Measurements from ENCODE around the gene CDKN1A. TPM values are rescaled to one million over a fixed set of nuclear protein-coding genes. Genes with fewer than 3 reads are reported as not detected.

The CDKN1A gene
- total RNA-seq, 4 donors from 2014 or later, result 110 to 346 (median 260) TPM

- peak overlapping the region; percentile 99 to 100 (median 100) for H3K27ac ChIP-seq
- no peak for DNase-seq
- no peak for ATAC-seq
- H3K4me1 ChIP-seq, result peaks cover 18 to 25% of the 10 kb centered on the region in 2 donors
- no peak overlapping the region for H3K4me3 ChIP-seq
- H3K9me3 ChIP-seq, result no peaks in the 10 kb centered on the region
- H3K36me3 ChIP-seq, result no peaks in the 10 kb centered on the region
- no peaks in the 10 kb centered on the region for H3K27me3 ChIP-seq
- in situ Hi-C loops (cut with MboI; ENCODE audit: low sequenced_read_pairs in 4 of 4), result loop anchor here in 1 of 4 donors (25.0 kb wide), 1 partner anchor 240 kb away; the partner anchor contains the start of genes KCTD20 and PXT1
- intact Hi-C loops (cut with DNase I; ENCODE audit: low total_unique reads), result loop anchor here (5.0 kb wide), 1 partner anchor 320 kb away; no protein-coding TSS in a partner anchor
- TF ChIP-seq POLR2A (IDR thresholded peaks at IDR 0.05) (no peak), CTCF (IDR thresholded peaks at IDR 0.05 in 4 of 5, conservative IDR thresholded peaks at IDR 0.05 in 1 of 5) (no peak)
Measured at GRCh38 chr6:36677059-36677749, 1.3 kb upstream of the CDKN1A start.

DNA sequence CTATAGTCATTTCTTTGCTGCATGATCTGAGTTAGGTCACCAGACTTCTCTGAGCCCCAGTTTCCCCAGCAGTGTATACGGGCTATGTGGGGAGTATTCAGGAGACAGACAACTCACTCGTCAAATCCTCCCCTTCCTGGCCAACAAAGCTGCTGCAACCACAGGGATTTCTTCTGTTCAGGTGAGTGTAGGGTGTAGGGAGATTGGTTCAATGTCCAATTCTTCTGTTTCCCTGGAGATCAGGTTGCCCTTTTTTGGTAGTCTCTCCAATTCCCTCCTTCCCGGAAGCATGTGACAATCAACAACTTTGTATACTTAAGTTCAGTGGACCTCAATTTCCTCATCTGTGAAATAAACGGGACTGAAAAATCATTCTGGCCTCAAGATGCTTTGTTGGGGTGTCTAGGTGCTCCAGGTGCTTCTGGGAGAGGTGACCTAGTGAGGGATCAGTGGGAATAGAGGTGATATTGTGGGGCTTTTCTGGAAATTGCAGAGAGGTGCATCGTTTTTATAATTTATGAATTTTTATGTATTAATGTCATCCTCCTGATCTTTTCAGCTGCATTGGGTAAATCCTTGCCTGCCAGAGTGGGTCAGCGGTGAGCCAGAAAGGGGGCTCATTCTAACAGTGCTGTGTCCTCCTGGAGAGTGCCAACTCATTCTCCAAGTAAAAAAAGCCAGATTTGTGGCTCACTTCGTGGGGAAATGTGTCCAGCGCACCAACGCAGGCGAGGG, 594 bp upstream of the CDKN1A start:
- no peak for ATAC-seq
- no peaks in the 10 kb centered on the region for H3K9me3 ChIP-seq
- H3K4me3 ChIP-seq, result peak overlapping the region; percentile 43 to 97 (median 93)
- H3K27ac ChIP-seq, result peak overlapping the region; percentile 99 to 100 (median 100)
- DNase-seq, result no peak
- intact Hi-C loops (cut with DNase I; ENCODE audit: low total_unique reads) (loop anchor here (1.0 to 5.0 kb wide), 5 partner anchors 11 to 319 kb away; partner anchors contain the start of genes KCTD20, PXT1 and SRSF3), in situ Hi-C loops (cut with MboI; ENCODE audit: low sequenced_read_pairs in 4 of 4) (loop anchor here in 1 of 4 donors (25.0 kb wide), 1 partner anchor 241 kb away; the partner anchor contains the start of genes KCTD20 and PXT1)
- no peaks in the 10 kb centered on the region for H3K27me3 ChIP-seq
- peaks cover 25 to 32% of the 10 kb centered on the region in 2 donors for H3K4me1 ChIP-seq
- TF ChIP-seq CTCF (IDR thresholded peaks at IDR 0.05 in 4 of 5, conservative IDR thresholded peaks at IDR 0.05 in 1 of 5), result no peak
- TF ChIP-seq POLR2A (IDR thresholded peaks at IDR 0.05), result no peak
- H3K36me3 ChIP-seq, result peaks cover 0 to 3% of the 10 kb centered on the region in 2 donors

DNA sequence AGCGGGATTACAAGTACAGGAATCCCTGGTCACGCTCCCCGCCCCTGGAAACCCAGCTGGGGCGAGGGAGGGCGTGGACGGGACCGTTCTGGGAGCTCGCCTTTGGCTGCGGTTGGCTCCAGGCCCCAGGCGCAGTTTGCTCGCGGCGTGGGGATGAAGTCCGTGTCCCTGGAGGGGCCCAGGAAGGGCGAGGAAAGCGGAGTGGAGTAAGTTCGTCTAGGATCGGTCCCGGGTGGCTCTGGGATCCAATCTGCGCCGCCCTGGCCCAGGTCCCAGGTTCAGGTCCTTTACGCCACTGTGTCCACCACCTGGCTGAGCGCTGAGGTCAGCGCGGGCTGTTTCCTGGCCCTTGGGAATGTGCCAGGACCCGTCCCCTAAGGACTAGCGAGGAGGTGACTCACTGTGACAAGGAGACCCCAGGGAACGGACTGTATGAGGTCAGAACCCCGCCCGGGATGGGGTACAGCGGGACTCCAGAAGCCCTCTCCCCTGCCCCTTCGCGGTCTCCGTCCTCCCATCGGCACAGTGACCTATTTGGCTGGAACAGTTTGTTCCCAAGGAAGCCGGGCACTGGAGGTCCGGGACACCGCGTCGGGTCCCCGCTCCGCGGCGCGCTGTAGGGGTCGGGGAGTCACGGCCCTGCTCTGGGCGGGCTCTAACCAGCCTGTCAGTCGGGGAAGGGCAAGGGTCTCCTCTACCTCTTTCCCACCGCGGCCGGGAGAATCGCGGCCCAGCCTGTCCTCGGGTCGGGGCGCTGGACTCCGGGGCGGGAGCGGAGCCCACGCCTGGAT, 724 bp downstream of the CDKN1A start:
- intact Hi-C loops (cut with DNase I; ENCODE audit: low total_unique reads) (loop anchor here (2.0 to 5.0 kb wide), 3 partner anchors 74 to 318 kb away; partner anchors contain the start of genes KCTD20 and PXT1), in situ Hi-C loops (cut with MboI; ENCODE audit: low sequenced_read_pairs in 4 of 4) (loop anchor here in 1 of 4 donors (25.0 kb wide), 1 partner anchor 242 kb away; the partner anchor contains the start of genes KCTD20 and PXT1)
- no peak for TF ChIP-seq CTCF (IDR thresholded peaks at IDR 0.05 in 4 of 5, conservative IDR thresholded peaks at IDR 0.05 in 1 of 5)
- peak; percentile 10 to 82 for TF ChIP-seq POLR2A (IDR thresholded peaks at IDR 0.05)
- ATAC-seq (peak; percentile 55 to 63), DNase-seq (peak; percentile 69 to 94)
- H3K27me3 ChIP-seq, result no peaks in the 10 kb centered on the region
- H3K27ac ChIP-seq, result peak overlapping the region; percentile 99 to 100 (median 100)
- no peaks in the 10 kb centered on the region for H3K9me3 ChIP-seq
- peaks cover 26 to 37% of the 10 kb centered on the region in 2 donors for H3K4me1 ChIP-seq
- peaks cover 2 to 16% of the 10 kb centered on the region in 2 donors for H3K36me3 ChIP-seq
- H3K4me3 ChIP-seq, result peak overlapping the region; percentile 91 to 97 (median 93)
